CD14-positive monocyte (primary cell): ENCODE data around the gene TMEM259. TPM values are rescaled to one million over a fixed set of nuclear protein-coding genes. Genes with fewer than 3 reads are reported as not detected.
A peak's percentile ranks its signal among the peaks of the same experiment; 100 is the strongest.

Experiments used
- DNase-seq, 3 donors: peaks; one replicate each; pipeline ENCODE4 v3.0.0-alpha.2; 2011 to 2022
- H2AFZ ChIP-seq: 2 replicates; pipeline ENCODE4 v1.6.0; 2012; ENCODE audit warnings: mild to moderate bottlenecking, low read depth, low read length, inconsistent platforms; ENCODE audit not compliant: insufficient read depth, poor library complexity, severe bottlenecking
- H3K27ac ChIP-seq, 2 donors: 1 replicate in 1 of 2; 2 replicates in 1 of 2; pipeline ENCODE4 v1.5.1; 2012 to 2013; ENCODE audit warnings: low read length in 2 of 2, control low read depth in 1 of 2, inconsistent platforms in 1 of 2, low read depth in 1 of 2, mild to moderate bottlenecking in 1 of 2
- H3K27me3 ChIP-seq, 2 donors: one replicate each; pipeline versions ENCODE4 v1.6.0 to v1.6.1; 2011 to 2013; ENCODE audit warnings: low read length in 2 of 2; ENCODE audit not compliant: control insufficient read depth in 2 of 2, insufficient read depth in 2 of 2
- H3K36me3 ChIP-seq, 2 donors: replicated peaks in 1 of 2; 1 replicate in 1 of 2; 2 replicates in 1 of 2; pipeline versions ENCODE4 v1.5.1 to v1.6.1; 2012 to 2013; ENCODE audit warnings: low read length in 2 of 2, control low read depth in 1 of 2, inconsistent platforms in 1 of 2, mild to moderate bottlenecking in 1 of 2; ENCODE audit not compliant: insufficient read depth in 2 of 2, control insufficient read depth in 1 of 2
- H3K4me1 ChIP-seq, 2 donors: 1 replicate in 1 of 2; 2 replicates in 1 of 2; pipeline versions ENCODE4 v1.5.1 to v1.6.1; 2012 to 2013; ENCODE audit warnings: low read length in 2 of 2, control low read depth in 1 of 2, inconsistent platforms in 1 of 2, mild to moderate bottlenecking in 1 of 2, moderate library complexity in 1 of 2; ENCODE audit not compliant: insufficient read depth in 2 of 2, control insufficient read depth in 1 of 2
- H3K4me2 ChIP-seq: replicated peaks from 2 replicates; pipeline ENCODE3; 2012; ENCODE audit warnings: low read length, moderate library complexity, mild to moderate bottlenecking; ENCODE audit not compliant: poor library complexity, severe bottlenecking; ENCODE audit errors: extremely low read depth
- H3K4me3 ChIP-seq, 3 experiments: fragments of 200-600 bp in 1 of 3; sonication (generic) in 1 of 3; replicated peaks in 1 of 3; 1 replicate in 2 of 3; 2 replicates in 1 of 3; pipeline ENCODE4 v1.5.1; 2011 to 2013; ENCODE audit warnings: low read length in 3 of 3, mild to moderate bottlenecking in 3 of 3, control low read depth in 2 of 3, low read depth in 2 of 3, inconsistent platforms in 1 of 3, moderate library complexity in 1 of 3
- H3K79me2 ChIP-seq: 2 replicates; pipeline ENCODE4 v1.6.0; 2012; ENCODE audit warnings: mild to moderate bottlenecking, control low read depth, inconsistent platforms, low read length, moderate library complexity; ENCODE audit not compliant: insufficient read depth
- H3K9ac ChIP-seq: 2 replicates; pipeline ENCODE4 v1.6.0; 2017; ENCODE audit warnings: low read length, mild to moderate bottlenecking; ENCODE audit not compliant: insufficient read depth, poor library complexity, severe bottlenecking
- H3K9me3 ChIP-seq, 2 donors: replicated peaks in 1 of 2; 1 replicate in 1 of 2; 2 replicates in 1 of 2; pipeline versions ENCODE4 v1.5.1 to v1.6.1; 2012 to 2013; ENCODE audit warnings: low read length in 2 of 2, control low read depth in 1 of 2; ENCODE audit not compliant: control insufficient read depth in 1 of 2, insufficient read depth in 1 of 2
- H4K20me1 ChIP-seq: 2 replicates; pipeline ENCODE4 v1.6.0; 2012; ENCODE audit warnings: mild to moderate bottlenecking, low read length, control low read depth, moderate library complexity; ENCODE audit not compliant: insufficient read depth
- H3K27ac Mint-ChIP-seq, 7 donors: one replicate each; pipeline ENCODE4 v1.8.0; 2020; ENCODE audit warnings: mild to moderate bottlenecking in 7 of 7, mixed read lengths in 7 of 7, moderate library complexity in 6 of 7, inconsistent platforms in 2 of 7
- H3K27me3 Mint-ChIP-seq, 3 donors: one replicate each; pipeline ENCODE4 v1.8.0; 2021 to 2022; ENCODE audit warnings: low read depth in 3 of 3, mild to moderate bottlenecking in 3 of 3, mixed read lengths in 3 of 3, moderate library complexity in 3 of 3, inconsistent platforms in 1 of 3
- H3K36me3 Mint-ChIP-seq, 2 donors: one replicate each; pipeline ENCODE4 v1.8.0; 2020; ENCODE audit warnings: mixed read lengths in 2 of 2, inconsistent platforms in 1 of 2, mild to moderate bottlenecking in 1 of 2
- H3K4me1 Mint-ChIP-seq: one replicate; pipeline ENCODE4 v1.8.0; 2020; ENCODE audit warnings: mild to moderate bottlenecking, mixed read lengths
- H3K4me3 Mint-ChIP-seq, 2 donors: one replicate each; pipeline ENCODE4 v1.8.0; 2020; ENCODE audit warnings: mild to moderate bottlenecking in 2 of 2, mixed read lengths in 2 of 2, moderate library complexity in 1 of 2
- H3K9me3 Mint-ChIP-seq, 7 donors: one replicate each; pipeline ENCODE4 v1.8.0; 2020 to 2022; ENCODE audit warnings: mixed read lengths in 7 of 7, mild to moderate bottlenecking in 6 of 7, moderate library complexity in 6 of 7, inconsistent platforms in 2 of 7
- WGBS: methylation state at CpG from one replicate; pipeline ENCODE4 v1.1.5; 2013; ENCODE audit warnings: missing lambda C conversion rate; ENCODE audit not compliant: insufficient coverage; 5-methylcytosine and 5-hydroxymethylcytosine counted together
- intact Hi-C, 2 donors: fragments of 100-400 bp; cut with micrococcal nuclease; formaldehyde crosslinking; loops; one replicate each; pipeline versions ENCODE4 v1.15.0 to v1.15.1; 2023
- polyA plus RNA-seq, 3 donors: library from polyadenylated mRNA; depleted of rRNA in 1 of 3; unstranded in 2 of 3; stranded (reverse) in 1 of 3; fragments of 300-500 nt in 2 of 3; fragments of >200 nt in 1 of 3; fragmentation: Illumina TruSeq in 2 of 3; gene quantifications; 1 replicate in 2 of 3; 2 replicates in 1 of 3; pipeline ENCODE4 v1.2.3, GENCODE V29; 2012 to 2021
- TF ChIP-seq, protein P1 (sequence below): fragments of 200-600 bp; IDR thresholded peaks from one replicate; pipeline ENCODE4 v1.8.0; 2022; ENCODE audit warnings: antibody characterized with exemption, mild to moderate bottlenecking

Gene TMEM259
- polyA plus RNA-seq, 3 donors, result 37.4 to 417 (median 45.0) TPM

DNA sequence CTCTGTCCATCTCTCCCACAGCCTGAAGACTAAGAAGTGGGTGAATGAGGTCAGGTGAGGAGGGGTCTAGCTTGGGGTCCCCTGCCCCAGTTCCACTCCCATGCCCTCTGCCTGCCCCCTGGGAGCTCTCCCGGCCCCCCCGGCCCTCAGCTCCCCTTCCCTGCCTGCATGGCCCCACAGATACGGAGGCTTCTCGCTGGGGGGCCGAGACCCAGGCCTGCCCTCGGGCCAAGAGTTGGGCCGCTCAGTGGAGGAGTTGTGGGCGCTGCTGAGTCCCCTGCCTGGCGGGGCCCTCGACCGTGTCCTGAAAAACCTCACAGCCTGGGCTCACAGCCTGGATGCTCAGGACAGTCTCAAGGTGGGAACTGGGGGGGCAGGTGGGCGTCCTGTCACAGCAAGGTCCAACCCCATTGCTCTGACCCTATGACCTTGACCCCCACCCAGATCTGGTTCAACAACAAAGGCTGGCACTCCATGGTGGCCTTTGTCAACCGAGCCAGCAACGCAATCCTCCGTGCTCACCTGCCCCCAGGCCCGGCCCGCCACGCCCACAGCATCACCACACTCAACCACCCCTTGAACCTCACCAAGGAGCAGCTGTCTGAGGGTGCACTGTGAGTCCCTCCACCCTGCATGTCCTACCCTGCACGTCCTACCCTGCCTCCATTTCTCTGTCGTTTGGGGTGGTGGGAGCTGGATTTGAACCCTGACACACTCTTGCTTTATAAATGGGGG, 35.1 kb upstream of the TMEM259 start:
- Histone ChIP-seq H3K27me3 (no peaks in the 10 kb centered on the region), H3K9me3 (peaks cover 21 to 25% of the 10 kb centered on the region in 2 donors), H3K27ac (no peak overlapping the region), H3K4me2 (no peak overlapping the region), H3K36me3 (peaks cover 52 to 73% of the 10 kb centered on the region in 2 donors), H3K4me3 (no peak overlapping the region), H3K4me1 (no peaks in the 10 kb centered on the region), H2AFZ (no peak overlapping the region), H3K9ac (no peak overlapping the region), H3K79me2 (no peaks in the 10 kb centered on the region), H4K20me1 (peaks cover 10% of the 10 kb centered on the region)
- H3K4me3 Mint-ChIP-seq, result no peak overlapping the region
- H3K4me1 Mint-ChIP-seq, result peaks cover 3% of the 10 kb centered on the region
- peaks cover 17 to 34% (median 28%) of the 10 kb centered on the region in 7 donors for H3K9me3 Mint-ChIP-seq
- H3K27me3 Mint-ChIP-seq, result peaks cover 0 to 9% (median 0%) of the 10 kb centered on the region in 3 donors
- TF ChIP-seq, protein P1, sequence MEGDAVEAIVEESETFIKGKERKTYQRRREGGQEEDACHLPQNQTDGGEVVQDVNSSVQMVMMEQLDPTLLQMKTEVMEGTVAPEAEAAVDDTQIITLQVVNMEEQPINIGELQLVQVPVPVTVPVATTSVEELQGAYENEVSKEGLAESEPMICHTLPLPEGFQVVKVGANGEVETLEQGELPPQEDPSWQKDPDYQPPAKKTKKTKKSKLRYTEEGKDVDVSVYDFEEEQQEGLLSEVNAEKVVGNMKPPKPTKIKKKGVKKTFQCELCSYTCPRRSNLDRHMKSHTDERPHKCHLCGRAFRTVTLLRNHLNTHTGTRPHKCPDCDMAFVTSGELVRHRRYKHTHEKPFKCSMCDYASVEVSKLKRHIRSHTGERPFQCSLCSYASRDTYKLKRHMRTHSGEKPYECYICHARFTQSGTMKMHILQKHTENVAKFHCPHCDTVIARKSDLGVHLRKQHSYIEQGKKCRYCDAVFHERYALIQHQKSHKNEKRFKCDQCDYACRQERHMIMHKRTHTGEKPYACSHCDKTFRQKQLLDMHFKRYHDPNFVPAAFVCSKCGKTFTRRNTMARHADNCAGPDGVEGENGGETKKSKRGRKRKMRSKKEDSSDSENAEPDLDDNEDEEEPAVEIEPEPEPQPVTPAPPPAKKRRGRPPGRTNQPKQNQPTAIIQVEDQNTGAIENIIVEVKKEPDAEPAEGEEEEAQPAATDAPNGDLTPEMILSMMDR, result no peak
- intact Hi-C loops, result no loop called here
- DNase-seq, result no peak
- WGBS, result 100% methylated on average over 14 of the region's 20 CpGs
- peak overlapping the region in 2 of 7 donors; percentile 57 to 76 for H3K27ac Mint-ChIP-seq
- peaks cover 60 to 61% of the 10 kb centered on the region in 2 donors for H3K36me3 Mint-ChIP-seq

DNA sequence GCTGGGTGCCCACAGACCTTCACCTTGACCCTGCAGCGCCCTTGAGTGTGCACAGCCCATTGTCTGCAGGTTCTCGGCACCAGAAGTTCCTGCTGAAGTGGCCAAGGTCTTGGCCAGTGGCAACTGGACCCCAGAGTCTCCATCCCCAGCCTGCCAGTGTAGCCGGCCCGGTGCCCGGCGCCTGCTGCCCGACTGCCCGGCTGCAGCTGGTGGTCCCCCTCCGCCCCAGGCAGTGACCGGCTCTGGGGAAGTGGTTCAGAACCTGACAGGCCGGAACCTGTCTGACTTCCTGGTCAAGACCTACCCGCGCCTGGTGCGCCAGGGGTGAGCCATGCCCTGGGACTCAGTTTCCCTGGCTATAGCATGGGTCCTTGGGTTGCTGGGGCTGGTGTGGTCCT, 34.1 kb upstream of the TMEM259 start:
- Histone ChIP-seq H3K36me3 (peaks cover 52 to 72% of the 10 kb centered on the region in 2 donors), H4K20me1 (peaks cover 10% of the 10 kb centered on the region), H3K4me3 (no peak overlapping the region), H3K27ac (no peak overlapping the region), H3K27me3 (no peaks in the 10 kb centered on the region), H3K9me3 (peaks cover 21 to 25% of the 10 kb centered on the region in 2 donors), H3K4me2 (no peak overlapping the region), H2AFZ (no peak overlapping the region), H3K9ac (no peak overlapping the region), H3K79me2 (no peaks in the 10 kb centered on the region), H3K4me1 (no peaks in the 10 kb centered on the region)
- 87% methylated on average over 10 of the region's 14 CpGs for WGBS
- H3K4me1 Mint-ChIP-seq, result peaks cover 3% of the 10 kb centered on the region
- peaks cover 0 to 9% (median 0%) of the 10 kb centered on the region in 3 donors for H3K27me3 Mint-ChIP-seq
- no peak for DNase-seq
- intact Hi-C loops, result no loop called here
- peak overlapping the region in 1 of 7 donors; percentile 31 for H3K27ac Mint-ChIP-seq
- H3K36me3 Mint-ChIP-seq, result peaks cover 60 to 63% of the 10 kb centered on the region in 2 donors
- peaks cover 17 to 34% (median 28%) of the 10 kb centered on the region in 7 donors for H3K9me3 Mint-ChIP-seq
- no peak overlapping the region for H3K4me3 Mint-ChIP-seq
- TF ChIP-seq, protein P1, result no peak
